PC-9 (cell line): ENCODE measurements around the gene KPNA6. TPM values are rescaled to one million over a fixed set of nuclear protein-coding genes. Genes with fewer than 3 reads are reported as not detected.

Experiments
- BruUV-seq: library from RNA; stranded (reverse); fragments of 400-500 nt; replicated peaks from 2 replicates; lab custom pipeline; 2021; lab: Mats Ljungman, UMichigan
- CTCF ChIA-PET: fragments of 300-600 bp; sonication (Branson Sonifier 250); formaldehyde crosslinking; loops from one replicate; lab custom pipeline; 2022; ENCODE audit warnings: antibody characterized with exemption; lab: Charles Lee
- POLR2A ChIA-PET: fragments of 300-600 bp; sonication (Branson Sonifier 250); formaldehyde crosslinking; loops from one replicate; lab custom pipeline; 2022; ENCODE audit warnings: antibody characterized with exemption; ENCODE audit not compliant: unreplicated experiment; lab: Charles Lee
- DNase-seq, 2 experiments: peaks; one replicate each; pipeline versions ENCODE4 v3.0.0 to v3.0.0-alpha.2; 2015 to 2022; ENCODE audit warnings: mixed read lengths in 1 of 2
- H2AFZ ChIP-seq: fragments of 200-600 bp; sonication (generic); 2 replicates; pipeline ENCODE4 v1.8.1; 2017; ENCODE audit warnings: antibody characterized with exemption
- H3F3A ChIP-seq: fragments of 200-600 bp; sonication (generic); 2 replicates; pipeline ENCODE4 v1.8.1; 2017; ENCODE audit warnings: antibody characterized with exemption, mild to moderate bottlenecking, low read depth; ENCODE audit not compliant: insufficient read depth
- H3K27ac ChIP-seq: fragments of 200-600 bp; sonication (generic); 2 replicates; pipeline ENCODE4 v1.6.1; 2016; ENCODE audit warnings: mixed run types
- H3K27me3 ChIP-seq: fragments of 200-600 bp; sonication (generic); 2 replicates; pipeline ENCODE4 v1.6.1; 2016; ENCODE audit warnings: low read depth, mixed run types; ENCODE audit not compliant: insufficient read depth
- H3K36me3 ChIP-seq: fragments of 200-600 bp; sonication (generic); 2 replicates; pipeline ENCODE4 v1.6.1; 2016; ENCODE audit warnings: low read depth, mixed run types
- H3K4me1 ChIP-seq: fragments of 200-600 bp; sonication (generic); replicated peaks from 2 replicates; pipeline ENCODE4 v1.6.1; 2016; ENCODE audit warnings: mixed run types; ENCODE audit not compliant: insufficient read depth
- H3K4me2 ChIP-seq: fragments of 200-600 bp; sonication (generic); 2 replicates; pipeline ENCODE4 v1.6.1; 2017; ENCODE audit warnings: mixed run types
- H3K4me3 ChIP-seq: fragments of 200-600 bp; sonication (generic); 2 replicates; pipeline ENCODE4 v1.6.1; 2016; ENCODE audit warnings: mixed run types
- H3K79me2 ChIP-seq: fragments of 200-600 bp; sonication (generic); 2 replicates; pipeline ENCODE4 v1.6.1; 2017; ENCODE audit warnings: low read depth, mixed run types
- H3K9me2 ChIP-seq: fragments of 200-600 bp; sonication (generic); 2 replicates; pipeline ENCODE4 v1.8.1; 2017; ENCODE audit warnings: mild to moderate bottlenecking; ENCODE audit not compliant: insufficient read depth
- H3K9me3 ChIP-seq: fragments of 200-600 bp; sonication (generic); 2 replicates; pipeline ENCODE4 v1.8.1; 2016; ENCODE audit warnings: low read depth; ENCODE audit not compliant: insufficient read depth
- H4K20me1 ChIP-seq: fragments of 200-600 bp; sonication (generic); 2 replicates; pipeline ENCODE4 v1.8.1; 2017; ENCODE audit not compliant: insufficient read depth
- CTCF ChIP-seq: fragments of 200-600 bp; sonication (generic); conservative IDR thresholded peaks from 2 replicates; pipeline ENCODE4 v1.6.1; 2017; ENCODE audit warnings: mixed run types, antibody characterized with exemption, mild to moderate bottlenecking, moderate library complexity
- EZH2 ChIP-seq: fragments of 200-600 bp; sonication (generic); IDR thresholded peaks from 2 replicates; pipeline ENCODE4 v1.8.0; 2017; ENCODE audit warnings: antibody characterized with exemption, low read depth
- intact Hi-C: fragments of 100-400 bp; cut with micrococcal nuclease; formaldehyde crosslinking; loops from one replicate; pipeline ENCODE4 v1.10.0; 2022; ENCODE audit not compliant: unreplicated experiment
- total RNA-seq: library from RNA; stranded (reverse); gene quantifications from 2 replicates; pipeline ENCODE4 v1.2.3, GENCODE V29; 2021

The KPNA6 gene
- total RNA-seq, 1 experiment from 2014 or later, result 89.9 TPM

GRCh38 chr1:32220746-32221580 lies 113.1 kb downstream of the KPNA6 start:
- H3K79me2 ChIP-seq, result peaks cover 43% of the 10 kb centered on the region
- peaks cover 30% of the 10 kb centered on the region; the same call in 1 of the 2 replicates for H3F3A ChIP-seq
- H3K36me3 ChIP-seq, result peaks cover 30% of the 10 kb centered on the region
- peaks cover 25% of the 10 kb centered on the region for H3K4me1 ChIP-seq
- H3K27me3 ChIP-seq, result no peaks in the 10 kb centered on the region
- intact Hi-C loops, result loop anchor here (10.0 kb wide), 1 partner anchor 174 kb away; the partner anchor contains the start of gene BSDC1
- peak overlapping the region; percentile 81 for H2AFZ ChIP-seq
- BruUV-seq, result no TSS peak
- CTCF ChIA-PET, result interaction anchor here (0.6 to 1.0 kb wide), 2 partner anchors 180 to 468 kb away, joined by 3 read pairs; no protein-coding TSS in a partner anchor
- TF ChIP-seq EZH2, result no peak
- TF ChIP-seq CTCF, result no peak
- DNase-seq, result no peak
- H4K20me1 ChIP-seq, result no peaks in the 10 kb centered on the region; the same call in 1 of the 2 replicates
- no peaks in the 10 kb centered on the region for H3K9me3 ChIP-seq
- POLR2A ChIA-PET, result interaction anchor here (0.6 kb wide), 1 partner anchor 121 kb away, joined by 3 read pairs; no protein-coding TSS in a partner anchor
- H3K27ac ChIP-seq, result 0 out of 2 replicates have a peak overlapping the region, but pooled peaks have one; percentile 59
- H3K9me2 ChIP-seq, result no peaks in the 10 kb centered on the region
- peak overlapping the region; percentile 99 for H3K4me2 ChIP-seq
- peak overlapping the region; percentile 85 for H3K4me3 ChIP-seq

- H3K79me2 ChIP-seq, result peaks cover 46% of the 10 kb centered on the region
- no peaks in the 10 kb centered on the region; the same call in 1 of the 2 replicates for H4K20me1 ChIP-seq
- BruUV-seq, result no TSS peak
- intact Hi-C loops, result loop anchor here (10.0 kb wide), 1 partner anchor 173 kb away; the partner anchor contains the start of gene BSDC1
- H3K36me3 ChIP-seq, result peaks cover 30% of the 10 kb centered on the region
- DNase-seq, result no peak
- no peaks in the 10 kb centered on the region for H3K9me2 ChIP-seq
- peaks cover 25% of the 10 kb centered on the region for H3K4me1 ChIP-seq
- H3F3A ChIP-seq, result peaks cover 24% of the 10 kb centered on the region; the same call in 1 of the 2 replicates
- no peaks in the 10 kb centered on the region for H3K9me3 ChIP-seq
- no peak for TF ChIP-seq EZH2
- TF ChIP-seq CTCF, result no peak
- peak overlapping the region; percentile 85 for H3K4me3 ChIP-seq
- peak overlapping the region; percentile 99 for H3K4me2 ChIP-seq
- 0 out of 2 replicates have a peak overlapping the region, but pooled peaks have one; percentile 59 for H3K27ac ChIP-seq
- POLR2A ChIA-PET, result no interaction called here
- peak overlapping the region; percentile 81 for H2AFZ ChIP-seq
- CTCF ChIA-PET, result interaction anchor here (1.0 kb wide), 1 partner anchor 180 kb away, joined by 3 read pairs; no protein-coding TSS in a partner anchor
- no peaks in the 10 kb centered on the region for H3K27me3 ChIP-seq
Observed at GRCh38 chr1:32221581-32221979, 113.7 kb downstream of the KPNA6 start.

- no TSS peak for BruUV-seq
- H3K4me3 ChIP-seq, result peak within 1 kb of the TSS; percentile 85
- TF ChIP-seq EZH2 (no peak), CTCF (no peak)
- H3K4me1 ChIP-seq, result peaks cover 25% of the 10 kb centered on the region
- H3K36me3 ChIP-seq, result peaks cover 29% of the 10 kb centered on the region
- intact Hi-C loops, result loop anchor here (10.0 kb wide), 1 partner anchor 173 kb away; the partner anchor contains the start of gene BSDC1
- peak within 1 kb of the TSS; percentile 99 for H3K4me2 ChIP-seq
- no peaks in the 10 kb centered on the region for H3K9me3 ChIP-seq
- CTCF ChIA-PET, result no interaction called here
- peak; percentile 87 to 88 for DNase-seq
- no peaks in the 10 kb centered on the region for H3K9me2 ChIP-seq
- H3F3A ChIP-seq, result peaks cover 21% of the 10 kb centered on the region; the same call in 1 of the 2 replicates
- H3K27me3 ChIP-seq, result no peaks in the 10 kb centered on the region
- H3K79me2 ChIP-seq, result peaks cover 46% of the 10 kb centered on the region
- POLR2A ChIA-PET, result interaction anchor here (0.5 kb wide), 1 partner anchor 93 kb away, joined by 6 read pairs; no protein-coding TSS in a partner anchor
- H2AFZ ChIP-seq, result peak within 1 kb of the TSS; percentile 81
- peak within 1 kb of the TSS; percentile 59 for H3K27ac ChIP-seq
- H4K20me1 ChIP-seq, result no peaks in the 10 kb centered on the region; the same call in 1 of the 2 replicates
Observed at GRCh38 chr1:32221980-32222755, 114.3 kb downstream of the KPNA6 start, which contains the start of the genes EIF3I and TMEM234. EIF3I (plus strand) TSS chr1:32222407; CDS start chr1:32222442, 35 bp downstream. TMEM234 (minus strand) TSS chr1:32222353; CDS start chr1:32222322, 31 bp downstream.
